Measurements from ENCODE around the gene KRT33A. TPM values are rescaled to one million over a fixed set of nuclear protein-coding genes. Genes with fewer than 3 reads are reported as not detected.

Gene KRT33A
- total RNA-seq, 1 donor from 2014 or later = not detected

DNA sequence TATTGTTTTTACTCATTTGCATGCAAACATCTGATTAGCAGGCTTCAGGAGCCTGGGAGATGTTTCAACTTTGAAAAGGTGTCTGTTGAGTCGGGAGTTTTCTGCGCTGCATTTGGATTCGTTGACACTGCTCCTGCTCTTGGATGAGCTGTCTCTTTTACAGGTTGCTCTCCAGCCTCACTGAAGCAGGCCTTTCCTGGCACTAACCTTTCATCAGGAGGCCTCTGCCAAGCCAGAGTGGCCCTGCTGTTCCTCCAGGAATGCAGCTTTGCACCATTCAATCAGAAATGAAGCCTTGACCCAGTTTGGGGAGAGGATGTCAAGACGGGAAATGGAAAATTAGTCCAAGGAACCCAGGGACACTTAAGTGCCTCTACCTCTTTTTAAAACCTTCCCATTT is 47.6 kb downstream of the KRT33A start:
- DNase-seq (ENCODE audit: low spot score) = no peak

DNA sequence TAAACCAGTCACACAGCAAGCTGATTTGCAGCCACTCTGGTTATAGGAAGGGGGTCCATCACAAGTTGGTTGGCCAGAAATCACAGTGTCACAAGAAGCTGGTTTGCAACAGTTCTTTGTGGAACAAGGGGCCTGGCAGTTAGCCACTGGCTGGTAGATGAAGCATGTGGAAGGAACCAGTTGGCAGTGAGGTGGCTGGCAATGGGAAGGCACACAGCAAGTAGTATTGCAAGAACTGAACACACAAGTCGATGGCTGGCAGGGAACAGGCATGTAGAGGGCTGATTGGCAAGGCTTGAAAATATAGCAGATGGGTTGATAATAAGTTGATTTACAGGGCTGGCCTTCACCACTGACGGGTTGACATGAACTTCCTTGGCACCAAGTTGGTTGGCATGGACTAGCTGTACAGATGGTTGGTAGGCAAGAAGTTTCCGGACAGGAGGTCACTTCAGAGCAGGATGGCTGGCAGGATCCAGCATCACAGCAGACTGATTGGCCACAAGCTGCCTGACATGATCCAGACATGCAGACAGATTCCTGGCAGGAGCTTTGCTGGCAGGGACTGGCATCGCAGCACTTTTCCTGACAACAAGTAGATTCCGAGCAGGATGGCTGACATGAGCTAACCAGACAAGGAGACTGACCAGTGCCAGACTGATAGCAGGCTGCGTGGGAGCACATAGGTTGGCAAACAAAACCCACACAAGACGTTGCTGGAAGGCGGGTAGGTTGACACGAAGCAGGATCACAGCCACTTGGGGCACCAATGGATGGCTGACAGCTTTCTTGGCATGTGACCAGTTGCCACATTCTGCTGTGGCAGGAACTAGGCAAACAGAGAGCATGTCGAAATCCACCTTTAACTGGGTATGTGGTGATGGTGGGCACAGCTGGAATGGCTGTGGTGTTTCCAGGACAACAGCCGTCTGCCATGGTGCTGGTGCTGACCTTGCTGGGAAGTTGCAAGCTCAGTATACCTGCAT is 48.4 kb downstream of the KRT33A start, which contains the start of gene KRTAP29-1:
TSS of gene KRTAP29-1 (minus strand) at position 936 of the 986 bp plus-strand sequence. CDS start at position 936, 0 bp downstream.
- peak; percentile 50 for DNase-seq (ENCODE audit: low spot score)

DNA sequence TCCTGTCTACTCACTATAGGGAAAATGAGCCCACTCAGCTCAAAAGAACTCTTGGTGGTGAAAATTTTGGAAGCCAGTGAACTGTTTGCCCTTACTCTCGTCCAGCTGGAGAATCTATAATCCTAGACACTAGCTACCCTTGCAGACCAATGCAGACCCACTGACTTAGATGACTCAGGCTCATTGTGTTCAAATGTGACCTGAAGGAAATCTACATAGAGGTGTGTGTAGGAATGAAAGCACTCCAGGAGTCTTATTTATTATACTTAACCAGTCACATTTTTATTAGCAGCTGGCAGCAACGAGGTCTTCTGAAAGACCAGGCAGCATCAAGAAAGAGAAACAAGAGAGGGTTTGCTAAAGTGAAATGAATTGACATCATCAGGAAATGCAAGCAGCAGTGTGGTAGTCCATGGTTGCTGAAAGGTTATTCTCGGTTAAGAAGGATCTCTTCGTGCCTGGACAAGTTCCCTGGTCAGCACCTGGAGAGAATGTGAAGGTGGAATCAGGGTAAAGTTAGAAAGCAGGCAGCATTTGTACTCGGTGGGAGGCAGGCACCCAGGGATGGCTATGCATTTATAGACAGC is 49.3 kb downstream of the KRT33A start:
- peak; percentile 55 for DNase-seq (ENCODE audit: low spot score)

DNA sequence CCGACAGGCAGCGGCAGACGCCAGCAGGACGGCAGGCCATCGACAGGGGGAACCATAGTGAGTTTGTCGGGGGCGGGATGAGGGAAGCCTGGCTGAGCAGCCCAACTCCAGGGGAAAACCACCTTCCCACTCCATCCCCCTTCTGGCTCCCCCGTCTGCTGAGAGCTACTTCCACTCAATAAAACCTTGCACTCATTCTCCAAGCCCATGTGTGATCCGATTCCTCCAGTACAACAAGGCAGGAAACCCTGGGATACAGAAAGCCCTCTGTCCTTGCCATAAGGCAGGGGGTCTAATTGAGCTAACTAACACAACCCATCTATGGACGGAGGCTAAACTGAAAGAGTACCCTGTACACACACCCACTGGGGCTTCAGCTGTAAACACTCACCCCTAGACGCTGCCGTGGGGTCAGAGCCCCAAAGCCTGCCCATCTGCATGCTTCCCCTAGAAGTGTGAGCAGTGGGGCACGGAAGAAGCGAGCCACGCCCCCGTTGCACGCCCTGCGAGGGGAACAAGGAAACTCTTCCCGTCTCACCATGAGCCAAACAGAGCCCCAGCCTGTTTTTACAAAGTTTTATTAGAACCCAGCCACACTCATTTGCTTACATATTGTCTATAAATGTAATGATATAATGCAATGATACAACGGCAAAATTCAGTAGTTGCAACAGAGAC is 52.0 kb downstream of the KRT33A start:
- DNase-seq (ENCODE audit: low spot score) = no peak

DNA sequence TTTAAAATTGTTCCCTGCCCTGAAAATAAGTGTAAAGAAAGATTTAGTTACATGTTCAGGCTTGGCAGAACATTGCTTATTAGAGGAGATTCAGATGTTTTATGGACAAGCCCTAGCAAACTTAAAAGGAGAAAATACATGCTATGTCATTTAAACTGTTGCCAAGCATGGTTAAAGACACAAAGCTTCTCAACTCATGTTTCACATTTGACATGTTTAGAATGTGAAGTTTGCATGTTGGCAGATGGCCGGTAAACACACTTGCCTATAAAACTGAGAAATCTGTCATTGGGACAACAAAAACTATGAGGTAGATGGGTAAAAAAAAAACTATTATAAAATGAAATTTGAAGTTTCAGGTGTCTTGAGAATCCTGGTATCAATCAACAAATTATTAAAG is 53.8 kb downstream of the KRT33A start:
- DNase-seq (ENCODE audit: low spot score) = no peak

Other genes with a start within 250 kb of the KRT33A start
- not detected for gene KRTAP4-16, start 248.6 kb downstream of the KRT33A start, total RNA-seq
- not detected for gene KRTAP4-9, start 245.4 kb downstream of the KRT33A start, total RNA-seq
- gene KRTAP4-11, start 232.5 kb downstream of the KRT33A start, total RNA-seq = not detected
- gene KRTAP4-12, start 226.6 kb downstream of the KRT33A start, total RNA-seq = not detected
- gene KRTAP4-6, start 210.3 kb downstream of the KRT33A start, total RNA-seq = not detected
- gene KRTAP4-5, start 201.0 kb downstream of the KRT33A start, total RNA-seq = not detected
- not detected for gene KRTAP4-4, start 190.1 kb downstream of the KRT33A start, total RNA-seq
- not detected for gene KRTAP4-3, start 182.6 kb downstream of the KRT33A start, total RNA-seq
- gene KRTAP4-2, start 172.6 kb downstream of the KRT33A start, total RNA-seq = not detected
- gene KRTAP4-1, start 165.9 kb downstream of the KRT33A start, total RNA-seq = not detected
- not detected for gene KRTAP9-1, start 160.9 kb downstream of the KRT33A start, total RNA-seq
- gene KRTAP9-2, start 124.2 kb downstream of the KRT33A start, total RNA-seq = not detected
- not detected for gene KRTAP9-3, start 118.4 kb downstream of the KRT33A start, total RNA-seq
- gene KRTAP9-8, start 112.8 kb downstream of the KRT33A start, total RNA-seq = not detected
- gene KRTAP9-4, start 101.1 kb downstream of the KRT33A start, total RNA-seq = not detected
- gene KRTAP9-9, start 95.4 kb downstream of the KRT33A start, total RNA-seq = not detected
- not detected for gene KRTAP9-6, start 85.5 kb downstream of the KRT33A start, total RNA-seq
- not detected for gene KRTAP9-7, start 75.1 kb downstream of the KRT33A start, total RNA-seq
- gene KRTAP29-1, start 48.0 kb downstream of the KRT33A start, total RNA-seq = not detected
- gene KRTAP16-1, start 41.5 kb downstream of the KRT33A start, total RNA-seq = not detected
- gene KRTAP17-1, start 35.1 kb downstream of the KRT33A start, total RNA-seq = not detected
- not detected for gene KRT33B, start 19.0 kb upstream of the KRT33A start, total RNA-seq
- not detected for gene KRT34, start 31.5 kb upstream of the KRT33A start, total RNA-seq
- gene KRT31, start 46.8 kb upstream of the KRT33A start, total RNA-seq = not detected
- not detected for gene KRT37, start 73.8 kb upstream of the KRT33A start, total RNA-seq
- gene KRT38, start 90.2 kb upstream of the KRT33A start, total RNA-seq = not detected
- not detected for gene KRT32, start 116.6 kb upstream of the KRT33A start, total RNA-seq
- gene KRT35, start 130.3 kb upstream of the KRT33A start, total RNA-seq = not detected
- not detected for gene KRT36, start 139.1 kb upstream of the KRT33A start, total RNA-seq
- 2,358 TPM for gene KRT13, start 154.8 kb upstream of the KRT33A start, total RNA-seq
- gene KRT15, start 168.1 kb upstream of the KRT33A start, total RNA-seq = 147 TPM
- gene KRT19, start 177.5 kb upstream of the KRT33A start, total RNA-seq = 2,124 TPM
- not detected for gene KRT9, start 221.2 kb upstream of the KRT33A start, total RNA-seq
- gene KRT14, start 236.1 kb upstream of the KRT33A start, total RNA-seq = 0.52 TPM